ENCODE results near the gene THADA. TPM values are rescaled to one million over a fixed set of nuclear protein-coding genes. Genes with fewer than 3 reads are reported as not detected.

Gene THADA
- total RNA-seq, 1 experiment from 2014 or later, result 20.1 TPM

DNA sequence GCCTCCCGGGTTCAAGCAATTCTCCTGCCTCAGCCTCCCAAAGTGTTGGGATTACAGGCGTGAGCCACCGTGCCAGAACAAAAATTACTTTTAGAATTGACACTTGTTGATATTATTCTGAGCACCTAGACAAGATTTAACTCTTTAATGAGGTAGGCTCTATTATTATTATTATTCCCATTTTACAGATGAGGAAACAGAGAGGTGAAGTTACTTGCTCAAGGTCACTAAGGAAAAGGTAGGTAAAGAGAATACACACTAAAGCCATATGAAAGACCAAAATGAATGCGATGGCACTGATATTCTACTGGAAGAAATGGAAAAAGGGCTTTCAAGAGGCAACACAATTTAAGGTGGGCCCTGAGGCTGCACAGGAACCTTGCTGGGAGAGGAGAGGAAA lies 295.6 kb downstream of the THADA start:
- no peak overlapping the region for H3K23ac ChIP-seq (ENCODE audit: insufficient read length, low read depth, low read length)
- no peak overlapping the region for H3K14ac ChIP-seq (ENCODE audit: insufficient read depth, low read length)
- no peaks in the 10 kb centered on the region for H3K23me2 ChIP-seq (ENCODE audit: insufficient read length, low read depth, low read length, poor library complexity, severe bottlenecking)
- H3K9ac ChIP-seq (ENCODE audit: extremely low read depth, insufficient read length, low read length), result no peak overlapping the region
- H2BK15ac ChIP-seq (ENCODE audit: low read depth, low read length), result no peak overlapping the region
- no peak overlapping the region for H3T11ph ChIP-seq (ENCODE audit: low read length)
- TF ChIP-seq, protein P1, sequence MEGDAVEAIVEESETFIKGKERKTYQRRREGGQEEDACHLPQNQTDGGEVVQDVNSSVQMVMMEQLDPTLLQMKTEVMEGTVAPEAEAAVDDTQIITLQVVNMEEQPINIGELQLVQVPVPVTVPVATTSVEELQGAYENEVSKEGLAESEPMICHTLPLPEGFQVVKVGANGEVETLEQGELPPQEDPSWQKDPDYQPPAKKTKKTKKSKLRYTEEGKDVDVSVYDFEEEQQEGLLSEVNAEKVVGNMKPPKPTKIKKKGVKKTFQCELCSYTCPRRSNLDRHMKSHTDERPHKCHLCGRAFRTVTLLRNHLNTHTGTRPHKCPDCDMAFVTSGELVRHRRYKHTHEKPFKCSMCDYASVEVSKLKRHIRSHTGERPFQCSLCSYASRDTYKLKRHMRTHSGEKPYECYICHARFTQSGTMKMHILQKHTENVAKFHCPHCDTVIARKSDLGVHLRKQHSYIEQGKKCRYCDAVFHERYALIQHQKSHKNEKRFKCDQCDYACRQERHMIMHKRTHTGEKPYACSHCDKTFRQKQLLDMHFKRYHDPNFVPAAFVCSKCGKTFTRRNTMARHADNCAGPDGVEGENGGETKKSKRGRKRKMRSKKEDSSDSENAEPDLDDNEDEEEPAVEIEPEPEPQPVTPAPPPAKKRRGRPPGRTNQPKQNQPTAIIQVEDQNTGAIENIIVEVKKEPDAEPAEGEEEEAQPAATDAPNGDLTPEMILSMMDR (conservative IDR thresholded peaks at IDR 0.05), result no peak
- H3K27me3 Mint-ChIP-seq (ENCODE audit: low read depth), result no peaks in the 10 kb centered on the region
- H3K4me3 Mint-ChIP-seq, result no peak overlapping the region
- no peak overlapping the region for H2BK120ac ChIP-seq (ENCODE audit: low read depth, low read length, poor library complexity, severe bottlenecking)
- no peak overlapping the region for H3K56ac ChIP-seq (ENCODE audit: insufficient read length, low read depth, low read length)
- H2AK5ac ChIP-seq (ENCODE audit: insufficient read length, low read length), result no peak overlapping the region
- no peaks in the 10 kb centered on the region for H4K20me1 ChIP-seq (ENCODE audit: control insufficient read depth, insufficient read depth, insufficient read length)
- no peak overlapping the region for H4K5ac ChIP-seq (ENCODE audit: insufficient read length, low read depth, low read length)
- H3K4me1 ChIP-seq (ENCODE audit: insufficient read depth, low read length), result no peaks in the 10 kb centered on the region
- no peak overlapping the region for H4K91ac ChIP-seq (ENCODE audit: insufficient read length, low read depth, low read length)
- no peak overlapping the region for H3K4me2 ChIP-seq (ENCODE audit: insufficient read depth, insufficient read length, low read length)
- H3K27ac Mint-ChIP-seq, result no peak overlapping the region; a peak in 1 of 7 replicates
- H2BK5ac ChIP-seq (ENCODE audit: insufficient read length, low read length), result no peak overlapping the region
- no CpG with 5 or more reads among the region's 4 CpGs for WGBS (ENCODE audit: extremely low coverage, insufficient read length, low lambda C conversion rate)
- no peaks in the 10 kb centered on the region for H3K79me2 ChIP-seq (ENCODE audit: insufficient read depth, low read length)
- H3K4ac ChIP-seq (ENCODE audit: low read depth, low read length), result no peak overlapping the region
- H3K9me3 Mint-ChIP-seq, result peaks cover 4 to 5% of the 10 kb centered on the region in 2 experiments
- H2BK12ac ChIP-seq (ENCODE audit: insufficient read length, low read depth, low read length), result no peak overlapping the region
- no peak overlapping the region for H2BK20ac ChIP-seq (ENCODE audit: low read depth, low read length, poor library complexity, severe bottlenecking)
- peaks cover 0 to 5% (median 4%) of the 10 kb centered on the region in 3 experiments; a peak in 5 of 7 replicates for H3K36me3 Mint-ChIP-seq (ENCODE audit: insufficient read depth in 1 of 3, low read depth in 3 of 3)
- no peak overlapping the region for H4K8ac ChIP-seq (replicated peaks; ENCODE audit: insufficient read length, low read depth, low read length)
- H3K9me3 ChIP-seq (ENCODE audit: control insufficient read depth, low read depth, low read length), result no peaks in the 10 kb centered on the region
- DNase-seq, result no peak
- H3K4me1 Mint-ChIP-seq, result peaks cover 7% of the 10 kb centered on the region in 2 experiments
- H3K18ac ChIP-seq (ENCODE audit: insufficient read length, low read depth, low read length), result no peak overlapping the region
- H2AFZ ChIP-seq (ENCODE audit: low read length), result no peak overlapping the region
- no peak overlapping the region for H3K27ac ChIP-seq (ENCODE audit: insufficient read length, low read depth, low read length)
- no peaks in the 10 kb centered on the region for H3K27me3 ChIP-seq (ENCODE audit: insufficient read depth, low read length)
- H3K79me1 ChIP-seq (ENCODE audit: insufficient read depth, low read depth, low read length, poor library complexity, severe bottlenecking), result no peaks in the 10 kb centered on the region

Measured in H9 (cell line).